D721Med (cell line): ENCODE results near the gene CDKN1A.

Experiments used
- DNase-seq: peaks from one replicate; pipeline ENCODE4 v3.0.0; 2011; ENCODE audit warnings: low spot score; ENCODE audit not compliant: insufficient read length
- FAIRE-seq: peaks from 2 replicates; lab custom pipeline; 2011; peaks lifted over from hg19 to GRCh38; lab: Jason Lieb, UNC
- CTCF ChIP-seq: IDR thresholded peaks from 2 replicates; pipeline ENCODE4 v1.5.1; 2012; ENCODE audit warnings: mild to moderate bottlenecking, control low read depth; ENCODE audit not compliant: insufficient read depth; ENCODE audit errors: missing control alignments

CDKN1A gene

GRCh38 chr6:36679043-36679833 lies 724 bp downstream of the CDKN1A start:
- DNase-seq (no peak), FAIRE-seq (no peak)
- no peak for TF ChIP-seq CTCF

- FAIRE-seq (no peak), DNase-seq (no peak)
- no peak for TF ChIP-seq CTCF
Measured at GRCh38 chr6:36682328-36683144, 4.0 kb downstream of the CDKN1A start.

- TF ChIP-seq CTCF = no peak
- no peak for FAIRE-seq
- DNase-seq = no peak
Measured at GRCh38 chr6:36683145-36683655, 4.7 kb downstream of the CDKN1A start.

GRCh38 chr6:36683656-36684446 lies 5.3 kb downstream of the CDKN1A start:
- DNase-seq (no peak), FAIRE-seq (no peak)
- no peak for TF ChIP-seq CTCF

- DNase-seq (no peak), FAIRE-seq (no peak)
- TF ChIP-seq CTCF = no peak
Measured at GRCh38 chr6:36684447-36684812, 5.9 kb downstream of the CDKN1A start.

GRCh38 chr6:36685166-36685924 lies 6.8 kb downstream of the CDKN1A start:
- no peak for TF ChIP-seq CTCF
- FAIRE-seq (no peak), DNase-seq (no peak)
